Fibroblast of skin of right biceps (primary cell): ENCODE measurements around the gene ARL4D.
"Not testable (repeated sequence)": the region's sequence is repeated elsewhere in the genome, so short reads cannot be mapped to it uniquely, and the experiment has no call there.

Experiments
- DNase-seq: peaks from one replicate; pipeline ENCODE4 v3.0.0-alpha.2; 2013

The ARL4D gene

DNA sequence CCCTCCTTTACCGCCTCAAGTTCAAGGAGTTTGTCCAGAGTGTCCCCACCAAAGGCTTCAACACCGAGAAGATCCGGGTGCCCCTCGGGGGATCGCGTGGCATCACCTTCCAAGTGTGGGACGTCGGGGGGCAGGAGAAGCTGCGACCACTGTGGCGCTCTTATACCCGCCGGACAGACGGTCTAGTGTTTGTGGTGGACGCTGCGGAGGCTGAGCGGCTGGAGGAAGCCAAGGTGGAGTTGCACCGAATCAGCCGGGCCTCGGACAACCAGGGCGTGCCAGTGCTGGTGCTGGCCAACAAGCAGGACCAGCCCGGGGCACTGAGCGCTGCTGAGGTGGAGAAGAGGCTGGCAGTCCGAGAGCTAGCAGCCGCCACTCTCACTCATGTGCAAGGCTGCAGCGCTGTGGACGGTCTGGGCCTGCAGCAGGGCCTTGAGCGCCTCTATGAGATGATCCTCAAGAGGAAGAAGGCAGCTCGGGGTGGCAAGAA, 1.1 kb downstream of the ARL4D start:
- no peak for DNase-seq

DNA sequence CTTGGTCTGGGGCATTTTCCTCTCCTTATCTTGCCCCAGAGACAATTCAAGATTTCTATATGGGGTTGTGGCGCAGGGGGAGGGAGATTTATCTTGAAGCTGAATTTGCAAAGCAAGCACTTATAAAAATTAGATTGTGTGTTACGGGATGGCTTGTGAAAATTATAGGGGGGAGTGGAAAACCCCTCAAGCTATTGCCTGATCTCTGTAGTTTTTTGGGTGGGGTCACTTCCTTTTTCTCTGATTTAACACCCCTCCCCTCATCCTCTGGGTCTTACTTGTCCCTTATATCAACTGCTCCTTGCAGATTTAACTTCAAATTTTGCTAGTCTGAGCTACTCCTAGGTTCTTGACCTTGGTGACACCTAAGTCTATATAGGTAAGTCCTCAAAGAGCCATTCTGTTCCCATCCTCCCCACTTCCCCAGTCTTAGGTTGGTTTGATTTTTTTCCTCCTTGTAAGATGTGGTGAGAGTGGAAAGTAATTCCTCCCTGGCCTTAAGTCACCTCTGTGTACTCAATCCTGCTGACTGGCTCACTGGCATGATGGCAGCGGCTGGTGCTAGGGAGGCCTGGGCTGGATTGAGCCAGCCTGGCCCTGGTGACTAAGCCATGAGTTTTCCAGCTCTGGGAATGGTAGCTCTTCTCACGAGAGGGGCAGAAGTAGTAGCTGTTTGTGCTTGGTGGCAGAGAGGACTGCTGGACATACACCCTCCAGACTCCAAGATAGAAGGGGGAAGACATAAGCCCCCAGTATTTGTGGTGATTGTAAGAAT, 2.3 kb downstream of the ARL4D start:
- peak; percentile 74 for DNase-seq

DNA sequence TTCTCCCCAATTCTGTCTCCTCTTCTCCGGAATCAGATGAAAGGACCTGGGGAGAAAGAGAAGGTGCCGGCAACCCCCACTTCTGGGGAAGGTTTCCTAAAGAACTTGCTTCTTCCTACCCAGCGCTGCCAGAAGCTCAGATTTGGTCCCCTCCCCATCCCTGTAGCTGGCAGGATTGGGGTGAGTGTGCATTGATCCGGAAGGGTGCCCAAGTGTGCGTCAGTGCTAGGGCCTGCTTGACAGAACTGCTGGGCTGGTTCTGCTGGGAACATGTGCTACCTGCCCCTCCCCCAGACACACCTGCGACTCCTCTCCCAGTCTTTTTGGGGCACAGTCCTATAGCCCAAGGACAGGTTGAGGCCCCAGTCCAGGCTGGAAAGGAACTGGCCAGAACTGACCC, 3.3 kb downstream of the ARL4D start:
- DNase-seq: no peak

DNA sequence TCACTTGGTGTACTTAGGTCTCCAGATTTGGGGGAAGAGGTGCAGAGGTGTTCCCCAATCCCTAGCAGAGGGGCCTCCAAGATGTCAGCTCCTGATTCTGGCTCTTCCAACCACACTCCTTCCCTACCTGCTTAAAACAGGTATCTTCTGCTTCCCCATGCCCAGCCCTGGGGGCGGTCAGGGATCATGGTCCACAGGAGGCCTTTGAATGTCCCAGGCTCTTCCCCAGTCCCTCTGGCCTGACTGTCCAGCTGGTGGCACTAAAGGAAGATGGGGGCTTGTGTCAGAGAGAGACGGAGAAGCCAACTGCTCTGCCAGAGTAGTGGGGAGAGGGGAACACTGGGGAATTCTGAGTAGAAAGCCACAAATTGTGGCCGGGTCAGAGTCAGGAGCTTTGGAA, 3.8 kb downstream of the ARL4D start:
- no peak for DNase-seq

DNA sequence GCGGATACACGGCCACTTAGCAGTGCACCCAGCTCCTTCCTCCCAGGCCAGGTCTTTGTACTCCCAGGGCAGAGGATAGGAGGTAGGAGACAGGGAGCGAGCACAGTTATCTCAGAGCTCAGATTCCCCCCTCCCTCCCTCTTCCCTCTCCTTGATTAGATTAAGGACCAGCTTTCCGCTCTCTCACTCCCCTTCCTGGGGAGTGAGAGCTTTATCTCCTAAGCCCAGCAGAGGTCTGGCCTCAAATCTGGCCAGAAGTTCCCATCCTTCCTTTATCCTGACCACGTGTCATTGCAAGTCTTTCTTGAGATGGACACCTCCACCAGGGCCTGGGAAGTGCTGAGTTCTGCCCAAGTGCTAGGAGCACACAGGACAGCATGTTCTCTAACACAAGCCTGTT, 5.1 kb downstream of the ARL4D start:
- DNase-seq: no peak

DNA sequence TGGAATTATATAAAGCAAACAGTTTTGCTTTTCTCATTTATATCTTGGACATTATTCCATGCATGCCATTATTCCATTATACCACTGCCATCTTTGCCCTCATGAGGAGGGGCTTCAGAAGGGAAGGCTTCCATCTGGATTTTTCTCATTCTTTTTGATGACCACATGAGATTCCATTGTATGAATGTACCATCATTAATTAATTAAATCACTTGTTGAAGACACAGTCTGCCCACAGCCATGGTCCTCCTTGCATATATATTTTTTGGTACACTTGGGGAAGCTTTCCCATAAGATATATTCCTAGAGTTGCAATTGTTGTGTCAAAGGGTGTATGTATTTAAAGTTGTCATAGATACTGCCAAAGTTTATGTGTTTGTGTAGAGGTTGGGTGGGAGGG, 7.1 kb downstream of the ARL4D start:
- peak; percentile 77 for DNase-seq

DNA sequence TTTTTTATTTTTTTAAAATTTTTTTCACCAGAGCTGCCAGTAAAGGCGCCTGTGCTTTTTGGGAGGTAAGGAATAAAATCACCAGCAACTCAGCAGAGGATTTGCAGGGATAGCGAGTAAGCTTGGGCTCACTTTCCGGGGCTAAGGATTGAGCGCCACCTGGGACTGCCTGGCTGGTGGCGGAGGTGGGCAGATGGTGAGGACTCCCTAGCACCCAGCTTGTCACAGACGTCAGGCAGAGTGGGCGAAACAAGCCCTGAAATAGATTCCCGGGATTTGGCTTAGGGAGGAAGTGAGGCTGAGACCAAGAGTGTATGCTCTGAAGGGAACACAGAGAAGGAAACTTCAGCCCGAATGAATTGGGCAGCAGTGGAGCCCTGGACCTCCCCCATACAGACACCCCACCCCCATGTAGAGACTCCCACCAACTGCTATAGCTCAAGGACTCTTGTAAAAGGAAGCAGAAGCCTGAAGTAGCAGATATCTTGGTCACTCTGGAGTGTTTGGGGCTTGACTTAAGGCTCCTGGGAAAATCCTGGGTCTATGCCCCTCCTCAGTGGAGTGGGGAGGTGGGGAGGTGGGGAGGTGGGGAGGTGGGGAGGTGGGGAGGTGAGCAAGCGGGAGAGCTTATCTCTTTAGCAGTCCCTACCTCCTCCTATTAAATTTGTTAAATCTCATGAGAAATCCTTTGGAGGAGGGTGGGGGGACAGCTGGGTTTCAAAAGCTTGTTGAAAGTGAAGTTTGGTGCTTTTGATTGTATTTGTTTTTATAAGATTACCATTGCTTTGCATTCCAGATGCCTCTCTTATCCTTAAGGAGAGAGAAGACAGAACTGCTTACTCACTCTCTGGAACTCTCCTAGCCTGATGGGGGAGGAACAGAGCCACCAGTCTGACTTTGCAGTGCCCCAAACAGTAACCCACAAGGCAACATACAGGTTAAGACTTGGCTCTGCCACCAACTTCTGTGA, 8.2 kb downstream of the ARL4D start:
- DNase-seq: peak; percentile 82

DNA sequence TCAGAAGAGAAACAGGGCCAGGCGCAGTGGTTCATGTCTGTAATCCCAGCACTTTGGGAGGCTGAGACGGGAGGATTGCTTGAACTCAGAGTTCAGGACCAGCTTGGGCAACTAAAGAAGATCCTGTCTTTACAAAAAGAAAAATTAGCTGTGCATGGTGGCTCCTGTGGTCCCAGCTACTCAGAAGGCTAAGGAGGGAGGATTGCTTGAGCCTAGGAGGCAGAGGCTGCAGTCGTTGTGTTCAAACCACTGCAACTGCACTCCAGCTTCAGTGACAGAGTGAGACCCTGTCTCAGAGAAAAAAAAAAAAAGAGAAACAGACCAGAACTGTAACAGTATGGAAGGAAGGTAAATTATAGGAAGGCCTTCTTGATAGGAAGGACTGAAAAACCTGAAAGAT, 10.3 kb downstream of the ARL4D start:
- DNase-seq: no peak

DNA sequence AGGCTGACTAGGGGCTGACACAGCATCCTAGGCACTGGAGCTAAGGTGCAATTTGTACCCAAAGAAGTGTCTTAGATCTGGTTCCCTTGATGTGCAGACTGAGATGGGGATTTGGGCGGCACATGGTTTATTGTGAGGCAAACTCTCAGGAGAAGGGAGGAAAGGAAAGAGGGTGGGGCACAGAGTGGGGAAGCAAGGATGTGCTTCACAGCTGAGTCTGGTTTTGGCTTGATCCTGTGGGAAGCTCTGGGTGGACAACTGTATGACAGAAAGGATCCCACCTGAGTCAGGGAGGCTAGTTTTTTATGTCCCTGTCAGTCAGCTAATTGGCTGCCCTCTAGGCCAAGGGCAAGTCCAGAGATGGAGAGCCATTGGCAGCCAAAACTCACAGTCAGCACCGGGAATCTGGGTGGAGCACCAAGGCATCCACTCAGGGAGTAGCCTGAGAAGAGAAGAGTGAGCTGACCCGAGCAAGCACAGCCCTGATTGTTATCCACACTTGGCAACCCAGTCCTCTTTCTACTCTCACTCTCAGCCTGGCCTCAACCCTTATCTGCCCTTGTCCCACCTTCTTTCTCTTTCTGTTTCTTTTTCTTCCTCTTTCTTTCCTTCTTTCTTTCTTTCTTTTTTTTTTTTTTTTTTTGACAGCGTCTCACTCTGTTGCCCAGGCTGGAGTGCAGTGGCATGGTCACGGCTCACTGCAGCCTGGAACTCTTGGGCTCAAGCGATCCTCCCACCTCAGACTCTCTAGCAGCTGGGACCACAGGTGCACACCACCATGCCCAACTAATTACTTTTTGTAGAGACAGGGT, 12.0 kb downstream of the ARL4D start:
- DNase-seq: no peak

DNA sequence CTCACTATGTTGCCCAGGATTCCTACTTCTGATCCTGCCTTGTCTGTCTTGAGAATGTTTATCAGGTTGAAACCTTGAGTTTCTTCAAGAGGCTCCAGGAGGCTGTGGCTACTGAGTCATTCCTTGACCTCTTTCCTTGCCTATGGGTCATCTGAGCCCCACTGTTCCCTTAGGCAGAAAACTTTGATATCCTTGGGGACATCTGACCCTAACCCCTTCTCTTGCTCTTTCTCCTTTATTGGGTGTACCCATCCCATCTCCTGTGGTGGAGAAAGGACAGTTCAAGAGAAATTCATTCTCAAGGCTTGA, 12.5 kb downstream of the ARL4D start:
- no peak for DNase-seq

DNA sequence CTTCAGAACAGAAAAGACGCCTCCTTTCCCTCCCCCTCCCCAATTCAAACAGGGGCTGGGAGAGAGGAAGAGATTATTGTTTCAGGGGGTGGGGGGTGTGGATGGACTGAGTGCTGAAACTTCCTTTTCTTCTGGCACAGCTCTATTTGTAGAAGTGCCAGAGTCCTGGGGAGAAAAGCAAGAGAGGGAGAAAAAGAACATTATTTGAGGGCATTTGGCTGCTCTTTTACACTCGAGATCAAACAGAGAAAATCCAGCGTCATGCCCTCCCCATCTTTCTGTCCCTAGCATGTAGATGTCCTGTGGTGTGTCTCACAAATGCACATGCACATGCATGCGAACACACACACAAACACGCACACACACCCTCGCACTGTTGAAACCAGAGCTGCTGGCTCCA, 13.0 kb downstream of the ARL4D start:
- no peak for DNase-seq

DNA sequence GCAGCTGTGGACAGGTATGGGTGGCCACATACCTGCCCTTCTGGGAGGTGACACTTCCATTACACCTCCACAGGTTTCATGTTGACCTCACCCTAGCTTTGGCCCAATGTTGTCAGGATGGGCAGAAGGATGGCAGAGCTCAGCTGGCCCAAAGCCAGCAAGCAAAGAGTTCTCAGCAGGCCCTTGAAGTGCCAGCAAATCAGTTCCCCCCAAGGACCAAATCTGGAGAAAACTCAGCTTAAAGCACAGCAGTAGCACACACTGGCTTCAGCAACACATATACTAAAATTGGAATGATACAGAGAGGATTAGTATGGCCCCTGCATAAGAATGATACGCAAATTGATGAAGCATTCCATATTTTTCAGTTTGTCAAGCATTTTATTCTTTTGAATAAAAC, 13.4 kb downstream of the ARL4D start:
- DNase-seq: no peak

DNA sequence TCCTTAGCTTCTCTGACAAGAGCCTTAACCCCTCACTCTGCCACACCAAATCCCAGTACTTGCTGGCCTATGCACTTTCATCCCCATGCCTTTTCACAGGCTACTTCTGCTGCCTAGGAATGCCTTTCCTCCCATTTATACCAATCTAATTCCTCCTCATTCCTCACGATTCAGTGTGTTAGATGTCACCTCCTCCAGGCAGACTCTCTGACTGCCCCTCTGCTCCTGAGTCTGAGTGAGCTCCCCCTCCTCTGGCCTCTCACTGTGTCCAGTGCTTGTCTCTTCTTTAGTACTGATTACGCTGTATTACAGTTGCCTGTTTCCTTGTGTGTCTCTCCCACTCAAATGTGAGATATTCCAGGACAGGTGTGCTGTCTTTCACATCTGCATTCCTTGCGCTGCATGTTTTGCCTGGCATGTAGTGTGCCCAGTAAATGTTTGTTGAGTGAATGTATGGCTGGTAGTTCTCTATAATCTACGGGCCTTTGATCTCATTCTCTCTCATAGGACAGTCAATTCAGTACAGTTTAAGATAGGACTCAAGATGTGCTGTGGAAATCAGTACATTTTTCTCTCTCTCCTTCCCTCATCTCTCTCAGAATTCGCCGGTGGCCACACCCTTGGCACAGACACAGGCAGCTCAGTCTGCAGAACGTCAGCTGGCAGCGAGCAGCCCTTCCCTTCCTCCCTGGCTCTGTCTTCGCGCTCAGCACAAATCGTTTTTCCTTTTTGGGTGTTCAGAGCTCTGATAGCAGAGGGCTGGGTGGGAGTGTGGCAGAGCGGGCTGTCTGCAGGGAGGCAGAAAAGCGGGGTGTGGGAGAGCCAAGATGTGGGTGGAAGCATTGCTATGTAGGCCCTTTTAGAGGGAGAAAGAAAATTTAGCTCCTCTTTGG, 18.5 kb downstream of the ARL4D start:
- DNase-seq: peak; percentile 40

DNA sequence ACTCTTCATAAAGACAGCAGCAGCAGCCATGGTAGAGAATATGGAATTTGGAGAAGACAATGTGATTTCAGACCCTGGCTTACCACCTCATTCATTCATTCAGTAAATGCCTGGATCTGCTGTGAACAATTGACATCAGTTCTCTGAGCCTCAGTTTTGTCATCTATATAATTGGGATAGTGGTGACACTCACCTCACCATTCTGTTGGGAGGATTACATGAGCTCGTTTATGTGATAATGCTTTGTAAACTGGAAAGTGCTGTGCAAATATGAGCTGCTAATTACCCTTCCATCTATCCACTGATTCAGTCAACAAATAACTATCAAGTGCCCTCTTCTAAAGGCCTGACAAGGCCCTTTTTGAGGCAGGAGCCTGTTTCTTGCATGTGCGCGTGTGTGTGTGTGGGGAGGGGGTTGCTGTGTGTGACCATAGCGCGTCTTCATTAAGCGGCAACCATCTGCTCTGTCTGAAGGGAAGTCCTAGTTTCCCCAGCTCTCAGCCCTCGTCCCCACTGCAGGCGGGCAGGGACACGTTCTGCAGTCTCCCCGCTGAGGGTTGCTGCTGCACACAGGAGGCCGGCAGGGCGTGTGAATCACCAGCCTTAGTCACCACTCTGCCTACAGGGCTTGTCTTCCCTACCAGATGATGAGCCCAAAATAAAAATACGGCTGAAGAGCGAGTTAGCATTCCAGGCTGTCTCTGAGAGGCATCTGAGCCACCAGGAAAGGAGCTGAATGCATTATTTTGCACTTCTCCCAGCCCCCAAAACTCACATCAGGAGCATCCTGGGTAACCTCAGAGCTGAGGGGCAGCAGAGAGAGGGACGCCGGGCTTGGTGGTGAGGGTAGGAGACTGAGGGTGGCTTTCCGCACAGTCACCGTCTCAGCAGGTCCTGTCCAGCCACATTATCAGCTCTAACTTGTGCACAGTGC, 19.9 kb downstream of the ARL4D start:
- peak; percentile 94 for DNase-seq

DNA sequence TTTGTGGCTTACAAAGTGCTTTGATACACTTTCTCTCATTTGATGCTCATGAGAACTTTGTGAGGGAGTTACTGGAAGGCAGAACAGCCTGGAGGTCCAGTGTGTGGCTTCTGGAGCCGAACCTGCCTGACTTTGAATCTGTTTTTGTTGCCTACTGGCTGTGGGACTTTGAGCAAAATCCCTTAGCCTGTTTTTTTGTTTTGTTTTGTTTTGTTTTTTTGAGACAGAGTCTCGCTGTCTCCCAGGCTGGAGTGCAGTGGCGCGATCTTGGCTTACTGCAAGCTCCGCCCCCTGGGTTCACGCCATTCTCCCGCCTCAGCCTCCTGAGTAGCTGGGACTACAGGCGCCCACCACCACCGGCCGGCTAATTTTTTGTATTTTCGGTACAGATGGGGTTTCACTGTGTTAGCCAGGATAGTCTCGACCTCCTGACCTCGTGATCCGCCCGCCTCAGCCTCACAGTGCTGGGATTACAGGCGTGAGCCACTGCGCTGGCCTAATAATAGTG, 20.6 kb downstream of the ARL4D start:
- not testable (repeated sequence) for DNase-seq

DNA sequence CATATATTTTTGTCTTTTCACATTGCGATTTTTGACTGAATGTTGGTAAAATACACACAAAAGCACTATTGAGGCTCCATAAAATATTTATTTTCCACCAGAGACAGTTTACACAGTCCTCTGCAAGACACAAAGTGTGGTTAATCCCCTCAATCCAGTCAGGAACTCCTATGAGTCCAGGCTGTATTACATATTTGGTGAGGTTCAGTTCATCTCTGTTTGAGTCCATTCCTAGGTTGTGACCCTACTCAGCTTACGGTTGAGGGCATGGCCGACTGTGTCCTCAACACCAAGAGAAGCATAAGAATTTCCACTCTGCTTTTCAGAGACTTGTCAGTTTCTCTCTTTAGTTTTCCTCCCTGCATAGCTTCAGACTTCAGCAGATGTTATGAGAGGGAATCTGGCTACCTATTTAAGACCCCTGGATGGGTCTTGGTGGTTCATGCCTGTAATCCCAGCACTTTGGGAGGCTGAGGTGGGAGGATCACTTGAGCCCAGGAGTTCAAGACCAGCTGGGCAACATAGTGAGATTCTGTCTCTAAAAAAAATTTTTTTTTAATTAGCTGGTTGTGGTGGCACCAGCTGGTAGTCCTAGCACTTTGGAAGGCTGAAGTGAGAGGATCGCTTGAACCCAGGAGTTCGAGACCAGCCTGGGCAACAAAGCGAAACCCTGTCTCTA, 25.1 kb downstream of the ARL4D start:
- DNase-seq: no peak

DNA sequence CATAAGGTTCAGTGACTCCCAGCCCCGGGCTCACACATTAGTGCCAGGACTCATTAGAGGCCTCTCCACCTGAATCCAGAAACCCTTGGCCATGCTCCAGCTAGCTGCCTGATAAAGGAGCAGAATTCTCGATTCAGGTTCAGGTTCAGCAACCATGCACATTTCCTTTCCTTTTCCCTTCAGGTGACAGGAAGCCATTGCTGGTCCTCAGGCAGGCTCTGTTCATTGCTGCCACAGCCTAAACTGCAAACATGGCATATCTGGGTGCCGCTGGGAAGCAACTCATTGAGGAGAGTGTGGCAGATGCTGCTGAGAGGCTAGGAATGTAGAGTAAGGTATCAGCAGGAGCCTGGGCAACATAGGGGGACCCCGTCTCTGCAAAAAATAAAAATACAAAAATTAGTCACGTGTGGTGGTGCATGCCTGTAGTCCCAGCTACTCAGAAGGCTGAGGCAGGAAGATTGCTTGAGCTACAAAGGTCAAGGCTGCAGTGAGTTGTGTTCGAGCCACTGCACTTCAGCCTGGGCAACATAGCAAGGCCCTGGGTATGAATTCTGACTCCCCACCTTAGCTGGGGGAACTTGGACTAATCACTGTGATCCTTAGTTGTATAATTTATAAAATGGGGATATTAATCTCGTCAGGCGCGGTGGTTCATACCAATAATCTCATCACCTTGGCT, 28.7 kb downstream of the ARL4D start:
- DNase-seq: no peak

DNA sequence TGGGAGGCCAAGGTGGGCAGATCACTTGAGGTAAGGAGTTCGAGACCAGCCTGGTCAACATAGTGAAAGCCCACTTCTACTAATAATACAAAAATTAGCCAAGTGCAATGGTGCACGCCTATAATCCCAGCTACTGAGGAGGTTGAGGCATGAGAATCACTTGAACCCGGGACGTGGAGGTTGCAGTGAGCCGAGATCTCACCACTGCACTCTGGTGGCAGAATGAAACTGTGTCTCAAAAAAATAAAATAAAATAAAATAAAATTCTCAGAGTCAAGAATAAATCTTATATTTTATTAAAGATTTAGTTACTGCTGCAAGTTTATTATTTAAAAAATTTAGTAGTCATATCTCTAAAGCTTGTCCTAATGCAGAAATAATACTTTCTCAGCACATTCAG, 29.7 kb downstream of the ARL4D start:
- DNase-seq: no peak

DNA sequence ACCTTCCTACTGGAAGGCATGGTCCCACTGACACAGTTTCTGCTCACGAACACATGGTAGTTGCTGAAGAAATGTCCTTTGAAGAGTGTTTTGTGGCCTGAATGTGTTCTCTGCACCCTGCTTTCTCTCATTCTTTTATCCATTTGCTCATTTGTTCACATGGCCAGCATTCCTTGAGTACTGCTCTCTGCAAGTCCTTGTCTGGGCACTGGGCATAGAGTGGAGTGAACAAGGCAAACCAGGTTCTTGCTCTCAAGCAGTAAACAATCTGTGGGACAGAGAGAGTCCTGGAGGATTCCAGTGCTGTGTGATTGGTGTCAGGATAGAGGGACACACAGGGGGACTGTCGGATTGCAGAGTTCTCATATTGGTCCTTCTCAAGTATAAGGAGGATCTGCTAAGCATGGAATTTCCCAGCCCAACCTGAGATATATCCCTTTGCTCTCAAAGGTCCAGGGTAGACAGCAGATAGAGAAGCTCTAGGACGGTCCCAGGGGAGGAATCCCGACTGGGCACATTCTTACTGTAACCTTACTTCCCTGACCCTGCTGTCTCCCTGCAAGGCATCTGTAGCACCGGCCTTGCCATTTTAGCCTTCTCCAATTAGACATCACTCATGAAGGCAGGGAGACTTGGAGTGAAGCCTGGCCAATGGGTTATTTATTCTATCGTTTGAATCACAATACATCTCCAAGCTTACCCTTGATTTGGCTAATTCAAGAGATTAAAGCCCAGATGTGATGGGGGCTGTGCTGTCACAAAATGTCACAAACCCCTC, 32.3 kb downstream of the ARL4D start:
- no peak for DNase-seq
